Mucosa of rectum (tissue), 2 donors: Measurements from ENCODE around the gene XXYLT1.

Experiments
- H3K27ac ChIP-seq, 2 donors: one replicate each; pipeline ENCODE4 v1.7.0; 2013; ENCODE audit warnings: inconsistent platforms in 2 of 2, low read depth in 2 of 2, low read length in 2 of 2
- H3K27me3 ChIP-seq, 2 donors: one replicate each; pipeline ENCODE4 v1.7.0; 2013; ENCODE audit warnings: low read length in 2 of 2; ENCODE audit not compliant: control insufficient read depth in 2 of 2, insufficient read depth in 2 of 2
- H3K36me3 ChIP-seq, 2 donors: one replicate each; pipeline ENCODE4 v1.7.0; 2013; ENCODE audit warnings: low read length in 2 of 2; ENCODE audit not compliant: control insufficient read depth in 2 of 2, insufficient read depth in 2 of 2
- H3K4me1 ChIP-seq, 2 donors: one replicate each; pipeline ENCODE4 v1.7.0; 2013; ENCODE audit warnings: low read length in 2 of 2, mild to moderate bottlenecking in 1 of 2; ENCODE audit not compliant: control insufficient read depth in 2 of 2, insufficient read depth in 2 of 2
- H3K4me3 ChIP-seq, 2 donors: one replicate each; pipeline ENCODE4 v1.7.0; 2013; ENCODE audit warnings: low read length in 2 of 2
- H3K9ac ChIP-seq, 2 donors: one replicate each; pipeline ENCODE4 v1.7.0; 2013; ENCODE audit warnings: low read length in 2 of 2, low read depth in 1 of 2, mild to moderate bottlenecking in 1 of 2
- H3K9me3 ChIP-seq, 2 donors: one replicate each; pipeline ENCODE4 v1.7.0; 2013; ENCODE audit warnings: low read length in 2 of 2; ENCODE audit not compliant: control insufficient read depth in 2 of 2
- donor health status: healthy.
- donor health status: Normal muscosa, but diverticular disease.

Gene XXYLT1

GRCh38 chr3:195120267-195120601 lies 150.7 kb downstream of the XXYLT1 start:
- H3K4me3 ChIP-seq: no peak overlapping the region
- no peaks in the 10 kb centered on the region for H3K9me3 ChIP-seq
- H3K4me1 ChIP-seq: peaks cover 0 to 8% of the 10 kb centered on the region in 2 donors
- no peaks in the 10 kb centered on the region for H3K36me3 ChIP-seq
- no peaks in the 10 kb centered on the region for H3K27me3 ChIP-seq
- no peak overlapping the region for H3K27ac ChIP-seq
- no peak overlapping the region for H3K9ac ChIP-seq

DNA sequence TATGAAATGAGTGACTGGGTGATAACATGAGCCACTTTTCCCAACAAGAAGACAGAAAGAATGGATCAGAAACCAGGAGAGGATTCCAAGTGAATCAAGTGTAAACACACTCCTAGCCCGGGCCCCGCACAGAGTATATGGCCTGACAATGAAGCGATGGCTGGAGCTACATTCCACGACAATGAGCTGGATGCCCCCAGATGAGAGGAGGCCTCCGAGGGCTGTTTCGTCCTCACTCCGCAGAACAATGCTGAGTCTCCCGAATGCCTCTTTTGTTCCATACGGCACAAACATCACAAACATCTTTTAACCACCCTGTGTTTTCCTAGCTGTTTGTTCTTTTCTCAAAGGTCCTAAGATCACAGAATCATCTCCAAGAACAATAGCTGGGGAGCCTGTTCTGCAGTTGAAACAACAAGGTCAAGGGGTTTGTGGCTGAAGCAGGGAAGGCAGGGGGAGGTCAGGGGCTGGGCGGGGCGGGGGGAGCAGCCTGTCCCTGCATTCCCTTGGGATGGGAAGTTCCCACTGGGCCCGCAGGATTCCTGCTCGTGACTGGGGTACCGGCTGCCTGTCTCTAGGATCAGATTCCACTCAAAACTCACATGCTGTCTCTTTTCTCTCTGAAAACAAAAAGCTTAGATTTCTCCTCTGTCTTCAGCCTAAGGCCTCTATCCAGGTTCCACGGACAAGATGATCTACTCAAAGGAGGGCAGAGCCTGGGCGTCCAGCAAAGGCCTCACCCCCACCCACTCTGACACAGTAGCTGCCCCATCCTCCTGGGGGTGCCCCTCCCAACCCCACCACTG lies 151.3 kb downstream of the XXYLT1 start:
- Histone ChIP-seq H3K27me3 (no peaks in the 10 kb centered on the region), H3K27ac (peak overlapping the region in 1 of 2 donors; percentile 35), H3K4me3 (no peak overlapping the region), H3K9ac (no peak overlapping the region), H3K9me3 (no peaks in the 10 kb centered on the region), H3K4me1 (peaks cover 0 to 8% of the 10 kb centered on the region in 2 donors), H3K36me3 (no peaks in the 10 kb centered on the region)

GRCh38 chr3:195118671-195119070 lies 152.3 kb downstream of the XXYLT1 start:
- Histone ChIP-seq H3K27ac (no peak overlapping the region), H3K4me1 (peaks cover 0 to 8% of the 10 kb centered on the region in 2 donors), H3K36me3 (no peaks in the 10 kb centered on the region), H3K27me3 (no peaks in the 10 kb centered on the region), H3K9ac (no peak overlapping the region), H3K4me3 (no peak overlapping the region), H3K9me3 (no peaks in the 10 kb centered on the region)

DNA sequence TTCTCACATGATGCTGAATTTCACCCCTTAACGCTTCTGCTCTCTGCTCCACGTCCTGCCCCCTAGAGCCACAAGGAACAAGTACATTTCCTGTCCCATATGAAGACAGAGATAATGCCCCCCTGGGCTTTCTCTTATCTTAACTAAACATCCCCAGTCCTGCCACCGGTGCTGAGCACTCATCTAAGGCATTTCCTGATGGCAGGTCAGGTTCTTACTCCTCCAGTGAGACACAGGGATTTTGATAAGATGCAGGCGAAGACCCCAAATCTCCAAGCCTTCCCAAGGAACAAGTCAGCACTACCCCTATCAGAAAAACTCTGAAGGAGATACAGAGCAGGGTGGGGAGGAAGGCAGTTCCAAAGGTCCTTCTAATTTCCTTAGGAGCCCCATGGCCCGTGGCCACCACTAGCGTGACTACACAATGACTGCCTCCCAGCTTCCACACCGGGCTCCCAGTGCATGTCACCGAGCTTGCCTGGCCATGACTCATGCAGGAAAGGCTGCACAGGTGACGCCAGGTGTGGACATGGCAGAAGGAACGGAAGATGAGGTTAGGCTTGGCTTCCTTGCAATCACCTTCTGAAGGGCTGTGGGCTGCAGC lies 152.9 kb downstream of the XXYLT1 start:
- Histone ChIP-seq H3K27me3 (no peaks in the 10 kb centered on the region), H3K4me1 (peaks cover 0 to 8% of the 10 kb centered on the region in 2 donors), H3K9me3 (no peaks in the 10 kb centered on the region), H3K36me3 (no peaks in the 10 kb centered on the region), H3K27ac (no peak overlapping the region), H3K9ac (no peak overlapping the region), H3K4me3 (no peak overlapping the region)

DNA sequence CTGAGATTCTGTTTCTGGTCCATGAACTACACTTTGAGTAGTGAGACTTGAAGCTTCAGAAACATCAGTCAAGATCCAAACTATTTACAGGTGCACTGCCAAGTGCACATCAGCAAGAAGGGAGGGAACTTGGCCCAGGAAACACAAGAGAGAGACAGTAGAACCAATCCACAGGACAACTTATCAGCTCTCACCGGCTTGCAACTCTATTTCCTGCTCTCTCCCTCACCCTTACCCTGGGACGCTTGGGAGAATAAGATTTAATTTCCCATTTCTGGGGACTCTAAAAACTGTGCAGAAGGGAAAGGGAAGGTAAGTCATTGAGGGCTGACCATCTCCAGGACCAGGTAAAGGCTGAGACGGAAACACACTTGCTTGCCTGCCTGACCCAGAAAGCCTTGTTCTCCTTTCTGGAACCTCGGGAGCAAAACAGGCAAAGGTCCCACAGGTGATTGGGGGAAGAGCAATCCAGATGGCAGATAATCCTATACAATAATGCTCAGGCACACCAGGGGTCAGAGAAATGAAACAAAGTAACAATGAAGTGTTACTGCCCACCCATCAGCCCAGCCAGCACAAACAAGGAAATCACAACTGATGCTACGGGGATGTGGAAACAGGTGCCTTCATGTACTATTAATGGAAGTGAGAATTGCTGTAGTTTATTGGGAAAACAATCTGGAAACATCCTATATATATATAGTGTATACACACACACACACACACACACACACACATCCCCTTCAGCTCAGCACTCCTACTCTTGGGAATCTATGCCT lies 154.4 kb downstream of the XXYLT1 start:
- no peak overlapping the region for H3K9ac ChIP-seq
- H3K4me3 ChIP-seq: no peak overlapping the region
- peaks cover 0 to 8% of the 10 kb centered on the region in 2 donors for H3K4me1 ChIP-seq
- no peaks in the 10 kb centered on the region for H3K27me3 ChIP-seq
- no peaks in the 10 kb centered on the region for H3K36me3 ChIP-seq
- H3K27ac ChIP-seq: no peak overlapping the region
- H3K9me3 ChIP-seq: no peaks in the 10 kb centered on the region

- H3K27me3 ChIP-seq: no peaks in the 10 kb centered on the region
These were observed 155.2 kb downstream of the XXYLT1 start for GRCh38 chr3:195115600-195116406.

GRCh38 chr3:195114786-195115599 lies 156.0 kb downstream of the XXYLT1 start:
- H3K4me3 ChIP-seq: no peak overlapping the region
- H3K9me3 ChIP-seq: no peaks in the 10 kb centered on the region
- H3K27ac ChIP-seq: no peak overlapping the region
- no peaks in the 10 kb centered on the region for H3K27me3 ChIP-seq
- H3K36me3 ChIP-seq: no peaks in the 10 kb centered on the region
- H3K9ac ChIP-seq: no peak overlapping the region
- H3K4me1 ChIP-seq: peaks cover 0 to 8% of the 10 kb centered on the region in 2 donors

More at GRCh38 chr3:195115600-195116406, 155.2 kb downstream of the XXYLT1 start:
- H3K9ac ChIP-seq: no peak overlapping the region
- peaks cover 0 to 8% of the 10 kb centered on the region in 2 donors for H3K4me1 ChIP-seq
- H3K9me3 ChIP-seq: no peaks in the 10 kb centered on the region
- no peak overlapping the region for H3K4me3 ChIP-seq
- no peak overlapping the region for H3K27ac ChIP-seq
- H3K36me3 ChIP-seq: no peaks in the 10 kb centered on the region

DNA sequence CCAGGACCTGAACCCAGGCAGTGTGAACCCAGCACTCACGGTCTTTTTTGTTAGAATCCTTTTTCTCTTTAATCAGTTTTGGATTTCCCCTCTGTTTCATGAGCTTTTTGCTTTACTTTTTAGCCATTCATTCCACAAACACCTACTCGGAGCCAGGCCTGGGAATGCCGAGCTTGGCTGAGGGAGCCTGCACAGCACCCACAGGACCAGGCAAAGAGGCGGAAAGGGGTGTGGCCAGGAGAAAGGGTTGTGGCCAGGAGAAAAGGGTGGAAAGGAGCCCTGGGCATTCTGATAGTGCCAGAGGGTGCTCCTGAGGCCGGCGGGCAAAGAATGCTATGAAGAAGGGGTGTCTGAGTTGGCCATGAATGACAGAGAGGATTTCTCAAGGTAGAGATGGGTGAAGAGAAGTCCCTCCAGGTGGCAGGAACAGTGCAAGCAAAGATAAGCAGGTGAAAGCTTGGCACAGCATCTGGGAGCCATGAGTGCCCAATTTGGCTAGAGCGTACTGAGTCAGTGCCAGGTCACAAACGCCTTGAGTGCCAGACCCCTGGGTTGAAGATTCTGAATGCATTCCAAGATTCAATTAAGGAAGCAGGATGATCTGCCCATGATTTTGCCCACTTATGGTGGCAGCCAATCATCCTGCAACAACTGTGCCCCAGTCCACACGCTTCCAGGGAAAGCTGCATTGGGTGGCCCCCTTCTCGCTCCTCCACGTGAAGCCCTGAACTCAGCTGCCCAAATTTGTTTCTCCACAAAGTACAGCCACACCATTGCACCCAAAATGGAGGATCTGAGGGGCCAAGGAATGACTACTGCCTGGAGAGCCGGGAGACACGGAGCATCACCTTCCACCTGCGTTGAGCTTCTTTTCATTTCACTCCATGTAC lies 157.2 kb downstream of the XXYLT1 start:
- no peak overlapping the region for H3K27ac ChIP-seq

More for the DNA sequence above, 157.2 kb downstream of the XXYLT1 start:
- H3K4me1 ChIP-seq: peaks cover 0 to 8% of the 10 kb centered on the region in 2 donors
- H3K9ac ChIP-seq: no peak overlapping the region
- H3K27me3 ChIP-seq: no peaks in the 10 kb centered on the region
- H3K4me3 ChIP-seq: no peak overlapping the region
- no peaks in the 10 kb centered on the region for H3K36me3 ChIP-seq
- H3K9me3 ChIP-seq: no peaks in the 10 kb centered on the region
